ENCODE data around the gene ALK. TPM values are rescaled to one million over a fixed set of nuclear protein-coding genes. Genes with fewer than 3 reads are reported as not detected.
A peak's percentile ranks its signal among the peaks of the same experiment; 100 is the strongest.

ALK gene
- polyA plus RNA-seq, 1 of the 3 experiments (the other 2 are of a cell fraction): 0.30 TPM

DNA sequence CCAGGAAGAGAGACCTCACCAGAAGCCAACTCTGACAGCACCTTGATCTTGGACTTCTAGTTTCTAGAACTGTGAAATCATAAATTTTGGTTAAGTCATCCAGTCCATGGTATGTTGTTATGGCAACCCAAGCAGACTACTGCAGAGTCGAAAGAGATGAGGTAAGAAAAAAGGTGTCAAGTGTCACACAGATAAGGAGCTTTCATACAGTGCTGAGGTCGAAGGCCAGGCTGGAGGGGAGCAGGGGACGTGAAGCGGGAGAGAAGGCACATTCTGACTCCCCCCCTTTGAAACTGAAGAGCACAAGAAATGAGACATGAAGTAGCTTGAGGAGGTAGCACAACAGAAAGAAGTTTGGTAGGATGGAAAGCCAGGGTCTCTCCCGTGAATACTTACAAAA, 110.4 kb downstream of the ALK start (continued):
- TF ChIP-seq FOSL2 (IDR thresholded peaks at IDR 0.05; ENCODE audit: borderline replicate concordance, low read depth) (no peak), MEF2A (IDR thresholded peaks at IDR 0.05; ENCODE audit: borderline replicate concordance, low read depth) (no peak), EP300 (IDR thresholded peaks at IDR 0.05; ENCODE audit: borderline replicate concordance in 1 of 2, low read depth in 1 of 2, low read length in 1 of 2) (no peak)

DNA sequence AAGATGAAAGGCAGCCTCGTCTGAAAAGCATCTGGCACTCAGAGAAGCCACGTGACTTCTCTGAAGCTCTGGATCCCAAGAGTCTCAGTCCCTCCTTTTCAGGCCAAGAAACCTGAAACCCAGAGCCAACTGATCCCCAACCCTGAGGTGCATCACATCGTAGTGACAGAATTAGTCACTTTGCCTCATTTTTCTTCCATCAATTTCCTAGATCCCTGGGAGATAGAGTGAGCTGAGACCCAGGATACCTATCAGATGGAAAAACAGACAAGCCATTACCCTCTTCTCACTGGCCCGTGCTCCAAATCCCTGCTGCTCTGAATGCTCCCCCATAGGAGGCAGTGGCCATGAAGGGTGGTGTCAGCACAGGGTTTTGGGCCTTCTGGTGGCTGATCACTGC, 113.1 kb downstream of the ALK start:
- ChIA-PET POLR2A (interaction anchor here (1.2 kb wide), 1 partner anchor 87 kb away, joined by 3 read pairs; no protein-coding TSS in a partner anchor), CTCF (interaction anchor here (0.5 to 1.2 kb wide), 3 partner anchors 13 to 39 kb away, joined by 3 to 4 read pairs (median 3); no protein-coding TSS in a partner anchor)
- no peak overlapping the region for H3K4me3 ChIP-seq (ENCODE audit: low read depth in 2 of 2, low read length in 1 of 2)
- H3K4me2 ChIP-seq: no peak overlapping the region
- H3K9ac ChIP-seq: no peak overlapping the region
- H3K27ac ChIP-seq (ENCODE audit: low read depth in 2 of 2, low read length in 1 of 2): peak overlapping the region in 1 of 2 experiments; percentile 58; a peak in 1 of 4 replicates
- TF ChIP-seq FOSL2 (IDR thresholded peaks at IDR 0.05; ENCODE audit: borderline replicate concordance, low read depth) (no peak), YY1 (IDR thresholded peaks at IDR 0.05; ENCODE audit: low read depth) (no peak), GABPA (IDR thresholded peaks at IDR 0.05; ENCODE audit: low read depth) (no peak), RXRA (IDR thresholded peaks at IDR 0.05; ENCODE audit: borderline replicate concordance, low read depth) (no peak), FOXJ3 (CRISPR knock-in tag; IDR thresholded peaks at IDR 0.05) (no peak), MEF2A (IDR thresholded peaks at IDR 0.05; ENCODE audit: borderline replicate concordance, low read depth) (no peak), EZH2phosphoT487 (IDR thresholded peaks at IDR 0.05; ENCODE audit: borderline replicate concordance, low read depth) (no peak), TCF12 (IDR thresholded peaks at IDR 0.05) (no peak), GATA2 (CRISPR knock-in tag; IDR thresholded peaks at IDR 0.05) (no peak), SMC3 (IDR thresholded peaks at IDR 0.05; ENCODE audit: low read depth, low read length) (no peak), MXI1 (IDR thresholded peaks at IDR 0.05; ENCODE audit: low read depth, low read length) (no peak), JUND (IDR thresholded peaks at IDR 0.05) (no peak), RAD21 (IDR thresholded peaks at IDR 0.05; ENCODE audit: low read length) (no peak), CHD2 (IDR thresholded peaks at IDR 0.05; ENCODE audit: low read length, partially characterized antibody) (no peak), EP300 (IDR thresholded peaks at IDR 0.05; ENCODE audit: borderline replicate concordance in 1 of 2, low read depth in 1 of 2, low read length in 1 of 2) (no peak)
- TF ChIP-seq, protein P1, sequence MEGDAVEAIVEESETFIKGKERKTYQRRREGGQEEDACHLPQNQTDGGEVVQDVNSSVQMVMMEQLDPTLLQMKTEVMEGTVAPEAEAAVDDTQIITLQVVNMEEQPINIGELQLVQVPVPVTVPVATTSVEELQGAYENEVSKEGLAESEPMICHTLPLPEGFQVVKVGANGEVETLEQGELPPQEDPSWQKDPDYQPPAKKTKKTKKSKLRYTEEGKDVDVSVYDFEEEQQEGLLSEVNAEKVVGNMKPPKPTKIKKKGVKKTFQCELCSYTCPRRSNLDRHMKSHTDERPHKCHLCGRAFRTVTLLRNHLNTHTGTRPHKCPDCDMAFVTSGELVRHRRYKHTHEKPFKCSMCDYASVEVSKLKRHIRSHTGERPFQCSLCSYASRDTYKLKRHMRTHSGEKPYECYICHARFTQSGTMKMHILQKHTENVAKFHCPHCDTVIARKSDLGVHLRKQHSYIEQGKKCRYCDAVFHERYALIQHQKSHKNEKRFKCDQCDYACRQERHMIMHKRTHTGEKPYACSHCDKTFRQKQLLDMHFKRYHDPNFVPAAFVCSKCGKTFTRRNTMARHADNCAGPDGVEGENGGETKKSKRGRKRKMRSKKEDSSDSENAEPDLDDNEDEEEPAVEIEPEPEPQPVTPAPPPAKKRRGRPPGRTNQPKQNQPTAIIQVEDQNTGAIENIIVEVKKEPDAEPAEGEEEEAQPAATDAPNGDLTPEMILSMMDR (IDR thresholded peaks at IDR 0.05): no peak
- TF ChIP-seq, protein P2, sequence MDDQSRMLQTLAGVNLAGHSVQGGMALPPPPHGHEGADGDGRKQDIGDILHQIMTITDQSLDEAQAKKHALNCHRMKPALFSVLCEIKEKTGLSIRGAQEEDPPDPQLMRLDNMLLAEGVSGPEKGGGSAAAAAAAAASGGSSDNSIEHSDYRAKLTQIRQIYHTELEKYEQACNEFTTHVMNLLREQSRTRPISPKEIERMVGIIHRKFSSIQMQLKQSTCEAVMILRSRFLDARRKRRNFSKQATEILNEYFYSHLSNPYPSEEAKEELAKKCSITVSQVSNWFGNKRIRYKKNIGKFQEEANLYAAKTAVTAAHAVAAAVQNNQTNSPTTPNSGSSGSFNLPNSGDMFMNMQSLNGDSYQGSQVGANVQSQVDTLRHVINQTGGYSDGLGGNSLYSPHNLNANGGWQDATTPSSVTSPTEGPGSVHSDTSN (IDR thresholded peaks at IDR 0.05): no peak
- TF ChIP-seq, protein P3, sequence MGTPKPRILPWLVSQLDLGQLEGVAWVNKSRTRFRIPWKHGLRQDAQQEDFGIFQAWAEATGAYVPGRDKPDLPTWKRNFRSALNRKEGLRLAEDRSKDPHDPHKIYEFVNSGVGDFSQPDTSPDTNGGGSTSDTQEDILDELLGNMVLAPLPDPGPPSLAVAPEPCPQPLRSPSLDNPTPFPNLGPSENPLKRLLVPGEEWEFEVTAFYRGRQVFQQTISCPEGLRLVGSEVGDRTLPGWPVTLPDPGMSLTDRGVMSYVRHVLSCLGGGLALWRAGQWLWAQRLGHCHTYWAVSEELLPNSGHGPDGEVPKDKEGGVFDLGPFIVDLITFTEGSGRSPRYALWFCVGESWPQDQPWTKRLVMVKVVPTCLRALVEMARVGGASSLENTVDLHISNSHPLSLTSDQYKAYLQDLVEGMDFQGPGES (IDR thresholded peaks at IDR 0.05; ENCODE audit: low read depth, low read length): no peak
- TF ChIP-seq, protein P4, sequence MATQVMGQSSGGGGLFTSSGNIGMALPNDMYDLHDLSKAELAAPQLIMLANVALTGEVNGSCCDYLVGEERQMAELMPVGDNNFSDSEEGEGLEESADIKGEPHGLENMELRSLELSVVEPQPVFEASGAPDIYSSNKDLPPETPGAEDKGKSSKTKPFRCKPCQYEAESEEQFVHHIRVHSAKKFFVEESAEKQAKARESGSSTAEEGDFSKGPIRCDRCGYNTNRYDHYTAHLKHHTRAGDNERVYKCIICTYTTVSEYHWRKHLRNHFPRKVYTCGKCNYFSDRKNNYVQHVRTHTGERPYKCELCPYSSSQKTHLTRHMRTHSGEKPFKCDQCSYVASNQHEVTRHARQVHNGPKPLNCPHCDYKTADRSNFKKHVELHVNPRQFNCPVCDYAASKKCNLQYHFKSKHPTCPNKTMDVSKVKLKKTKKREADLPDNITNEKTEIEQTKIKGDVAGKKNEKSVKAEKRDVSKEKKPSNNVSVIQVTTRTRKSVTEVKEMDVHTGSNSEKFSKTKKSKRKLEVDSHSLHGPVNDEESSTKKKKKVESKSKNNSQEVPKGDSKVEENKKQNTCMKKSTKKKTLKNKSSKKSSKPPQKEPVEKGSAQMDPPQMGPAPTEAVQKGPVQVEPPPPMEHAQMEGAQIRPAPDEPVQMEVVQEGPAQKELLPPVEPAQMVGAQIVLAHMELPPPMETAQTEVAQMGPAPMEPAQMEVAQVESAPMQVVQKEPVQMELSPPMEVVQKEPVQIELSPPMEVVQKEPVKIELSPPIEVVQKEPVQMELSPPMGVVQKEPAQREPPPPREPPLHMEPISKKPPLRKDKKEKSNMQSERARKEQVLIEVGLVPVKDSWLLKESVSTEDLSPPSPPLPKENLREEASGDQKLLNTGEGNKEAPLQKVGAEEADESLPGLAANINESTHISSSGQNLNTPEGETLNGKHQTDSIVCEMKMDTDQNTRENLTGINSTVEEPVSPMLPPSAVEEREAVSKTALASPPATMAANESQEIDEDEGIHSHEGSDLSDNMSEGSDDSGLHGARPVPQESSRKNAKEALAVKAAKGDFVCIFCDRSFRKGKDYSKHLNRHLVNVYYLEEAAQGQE (IDR thresholded peaks at IDR 0.05; ENCODE audit: low read depth, low read length): no peak
- 0 out of 2 replicates have a peak, but pooled peaks cover 6% of the 10 kb centered on the region for H3K27me3 ChIP-seq (ENCODE audit: insufficient read depth)
- no peaks in the 10 kb centered on the region for H4K20me1 ChIP-seq (ENCODE audit: insufficient read depth)
- no peaks in the 10 kb centered on the region for H3K9me2 ChIP-seq
- H3K9me3 ChIP-seq: no peaks in the 10 kb centered on the region
- 13% methylated on average over 4 of the region's 4 CpGs for WGBS (ENCODE audit: low lambda C conversion rate)
- no peaks in the 10 kb centered on the region for H3K79me2 ChIP-seq (ENCODE audit: insufficient read depth)
- no peak for DNase-seq
- H3K4me1 ChIP-seq (ENCODE audit: control insufficient read depth in 1 of 2, insufficient read depth in 2 of 2, low read depth in 1 of 2, low read length in 1 of 2): peaks cover 0 to 35% of the 10 kb centered on the region in 2 experiments; a peak in 2 of 4 replicates
- no peak overlapping the region for H2AFZ ChIP-seq (ENCODE audit: low read depth)
- peaks cover 0 to 3% of the 10 kb centered on the region in 2 experiments for H3K36me3 ChIP-seq (replicated peaks in 1 of 2; ENCODE audit: control insufficient read depth in 1 of 2, insufficient read depth in 2 of 2, low read length in 1 of 2)
- no peaks in the 10 kb centered on the region for H3F3A ChIP-seq (replicated peaks; ENCODE audit: insufficient read depth)
